Measurements from ENCODE around the gene LHFPL2. TPM values are rescaled to one million over a fixed set of nuclear protein-coding genes. Genes with fewer than 3 reads are reported as not detected.
"Not testable (repeated sequence)": the region's sequence is repeated elsewhere in the genome, so short reads cannot be mapped to it uniquely, and the experiment has no call there.

Gene LHFPL2
- total and polyA plus RNA-seq, 3 donors from 2014 or later, result 24.8 to 48.6 (median 42.8) TPM

GRCh38 chr5:78458843-78459242 lies 189.7 kb downstream of the LHFPL2 start:
- intact Hi-C loops (cut with DNase I; ENCODE audit: low total_unique reads), result no loop called here
- TF ChIP-seq CTCF (IDR thresholded peaks at IDR 0.05) (no peak), POLR2A (IDR thresholded peaks at IDR 0.05) (no peak)
- 92 to 94% methylated on average over 2 of the region's 2 CpGs for WGBS, 2 donors
- Histone ChIP-seq H3K4me3 (no peak overlapping the region), H3K27ac (no peak overlapping the region), H3K27me3 (no peaks in the 10 kb centered on the region), H3K9me3 (no peaks in the 10 kb centered on the region), H3K4me1 (no peaks in the 10 kb centered on the region), H3K36me3 (ENCODE audit: low read depth, missing control alignments) (no peaks in the 10 kb centered on the region)
- DNase-seq, result no peak

- H3K27me3 ChIP-seq; H3K27ac ChIP-seq; DNase-seq; intact Hi-C loops (cut with DNase I; ENCODE audit: low total_unique reads); H3K36me3 ChIP-seq (ENCODE audit: low read depth, missing control alignments); H3K4me3 ChIP-seq; H3K9me3 ChIP-seq; H3K4me1 ChIP-seq: not testable (repeated sequence)
- 75 to 88% methylated on average over 6 to 14 of the region's 14 CpGs for WGBS, 2 donors
Observed at GRCh38 chr5:78457507-78457906, 191.1 kb downstream of the LHFPL2 start.

GRCh38 chr5:78449103-78449502 lies 199.5 kb downstream of the LHFPL2 start:
- no peaks in the 10 kb centered on the region for H3K9me3 ChIP-seq
- H3K27ac ChIP-seq, result no peak overlapping the region
- no peaks in the 10 kb centered on the region for H3K27me3 ChIP-seq
- intact Hi-C loops (cut with DNase I; ENCODE audit: low total_unique reads), result no loop called here
- TF ChIP-seq POLR2A (IDR thresholded peaks at IDR 0.05), result no peak
- no peak for TF ChIP-seq CTCF (IDR thresholded peaks at IDR 0.05)
- DNase-seq, result no peak
- no peaks in the 10 kb centered on the region for H3K4me1 ChIP-seq
- no peak overlapping the region for H3K4me3 ChIP-seq
- H3K36me3 ChIP-seq (ENCODE audit: low read depth, missing control alignments), result no peaks in the 10 kb centered on the region

- H3K27ac ChIP-seq, result no peak overlapping the region
- DNase-seq, result no peak
- 96 to 99% methylated on average over 1 to 3 of the region's 3 CpGs for WGBS, 2 donors
- H3K9me3 ChIP-seq, result no peaks in the 10 kb centered on the region
- no peak for TF ChIP-seq POLR2A (IDR thresholded peaks at IDR 0.05)
- H3K4me3 ChIP-seq, result no peak overlapping the region
- H3K4me1 ChIP-seq, result no peaks in the 10 kb centered on the region
- no peaks in the 10 kb centered on the region for H3K27me3 ChIP-seq
- H3K36me3 ChIP-seq (ENCODE audit: low read depth, missing control alignments), result no peaks in the 10 kb centered on the region
- intact Hi-C loops (cut with DNase I; ENCODE audit: low total_unique reads), result no loop called here
Observed at GRCh38 chr5:78447775-78448424, 200.7 kb downstream of the LHFPL2 start.

Data from testis (tissue), 3 donors.